Transverse colon (tissue), 4 donors: Measurements from ENCODE around the gene LEMD3. TPM values are rescaled to one million over a fixed set of nuclear protein-coding genes. Genes with fewer than 3 reads are reported as not detected.

ENCODE experiments used
- DNase-seq: peaks from one replicate; pipeline ENCODE4 v3.0.0-alpha.2; 2019
- H3K27ac ChIP-seq, 4 donors: fragments of 200-600 bp; sonication (generic); 2 replicates each; pipeline ENCODE4 v1.5.1; 2016 to 2018; ENCODE audit warnings: inconsistent platforms in 4 of 4
- H3K27me3 ChIP-seq: fragments of 200-600 bp; sonication (generic); 2 replicates; pipeline ENCODE4 v1.5.1; 2017; ENCODE audit warnings: inconsistent platforms
- H3K36me3 ChIP-seq, 4 donors: fragments of 200-600 bp; sonication (generic); 2 replicates each; pipeline ENCODE4 v1.5.1; 2017 to 2019; ENCODE audit warnings: inconsistent platforms in 4 of 4
- H3K4me1 ChIP-seq, 4 donors: fragments of 200-600 bp; sonication (generic); 2 replicates each; pipeline ENCODE4 v1.5.1; 2017 to 2020; ENCODE audit warnings: inconsistent platforms in 4 of 4
- H3K4me3 ChIP-seq, 4 donors: fragments of 200-600 bp; sonication (generic); 1 replicate in 1 of 4; 2 replicates in 3 of 4; pipeline versions ENCODE4 v1.5.1 to v1.6.1; 2017 to 2019; ENCODE audit warnings: inconsistent platforms in 4 of 4
- H3K9me3 ChIP-seq, 2 donors: fragments of 200-600 bp; sonication (generic); 2 replicates each; pipeline ENCODE4 v1.5.1; 2017 to 2019; ENCODE audit warnings: inconsistent platforms in 2 of 2
- CTCF ChIP-seq, 5 experiments: fragments of 200-600 bp in 3 of 5; fragments of 450-650 bp in 2 of 5; sonication (generic) in 3 of 5; IDR thresholded peaks; 1 replicate in 2 of 5; 2 replicates in 3 of 5; pipeline ENCODE4 v1.5.1; 2016 to 2017; ENCODE audit warnings: antibody characterized with exemption in 5 of 5, inconsistent platforms in 3 of 5, mild to moderate bottlenecking in 2 of 5, moderate library complexity in 1 of 5
- EP300 ChIP-seq: sonication (generic); formaldehyde crosslinking; IDR thresholded peaks from one replicate; pipeline ENCODE4 v1.6.1; 2017; ENCODE audit warnings: antibody characterized with exemption, low read depth
- POLR2A ChIP-seq: fragments of 450-650 bp; IDR thresholded peaks from one replicate; pipeline ENCODE4 v1.6.1; 2016; ENCODE audit warnings: antibody characterized with exemption, mild to moderate bottlenecking, moderate library complexity
- POLR2AphosphoS5 ChIP-seq, 3 donors: sonication (generic); formaldehyde crosslinking; IDR thresholded peaks; one replicate each; pipeline ENCODE4 v1.6.1; 2016; ENCODE audit warnings: antibody characterized with exemption in 3 of 3
- WGBS, 2 donors: methylation state at CpG; one replicate each; pipeline ENCODE4 v1.1.5; 2018; ENCODE audit warnings: low coverage in 1 of 2; 5-methylcytosine and 5-hydroxymethylcytosine counted together
- in situ Hi-C, 4 donors: fragments of 200-750 bp; cut with MboI; loops; one replicate each; pipeline versions ENCODE4 v1.15.0 to v1.15.1; 2017; ENCODE audit warnings: low sequenced_read_pairs in 3 of 4, low pct_ligation_motif_present in 1 of 4, low pct_unique_long_range_greater_than_20kb in 1 of 4
- intact Hi-C: fragments of 100-400 bp; cut with DNase I; formaldehyde crosslinking; loops from one replicate; pipeline ENCODE4 v1.15.1; 2023; ENCODE audit warnings: low total_unique reads
- total RNA-seq, 4 donors: library from RNA; depleted of rRNA; stranded (reverse); fragments of >200 nt; gene quantifications; one replicate each; pipeline ENCODE4 v1.1.0, GENCODE V29; 2016

The LEMD3 gene
- total RNA-seq, 4 donors from 2014 or later, result 45.2 to 159 (median 63.0) TPM

GRCh38 chr12:65259501-65259900, 90.1 kb downstream of the LEMD3 start:
- no peak for DNase-seq
- Histone ChIP-seq H3K4me1 (no peaks in the 10 kb centered on the region), H3K27me3 (no peaks in the 10 kb centered on the region), H3K9me3 (no peaks in the 10 kb centered on the region), H3K36me3 (no peaks in the 10 kb centered on the region), H3K4me3 (no peak overlapping the region), H3K27ac (no peak overlapping the region)
- TF ChIP-seq POLR2A, result no peak
- no peak for TF ChIP-seq CTCF (IDR thresholded peaks at IDR 0.05)
- TF ChIP-seq POLR2AphosphoS5 (IDR thresholded peaks at IDR 0.05), result no peak
- TF ChIP-seq EP300, result no peak
- intact Hi-C loops (no loop called here), in situ Hi-C loops (no loop called here)

GRCh38 chr12:65263777-65264176, 94.4 kb downstream of the LEMD3 start:
- Histone ChIP-seq H3K4me3 (no peak overlapping the region), H3K27me3 (no peaks in the 10 kb centered on the region), H3K9me3 (no peaks in the 10 kb centered on the region), H3K4me1 (no peaks in the 10 kb centered on the region), H3K36me3 (no peaks in the 10 kb centered on the region), H3K27ac (no peak overlapping the region)
- no peak for DNase-seq
- no peak for TF ChIP-seq CTCF (IDR thresholded peaks at IDR 0.05)
- TF ChIP-seq POLR2A, result no peak
- TF ChIP-seq POLR2AphosphoS5 (IDR thresholded peaks at IDR 0.05), result no peak
- TF ChIP-seq EP300, result no peak
- in situ Hi-C loops (no loop called here), intact Hi-C loops (no loop called here)
- WGBS, 2 donors, result 83 to 95% methylated on average over 4 of the region's 4 CpGs

- WGBS, 2 donors, result 52 to 66% methylated on average over 3 of the region's 3 CpGs
- in situ Hi-C loops (no loop called here), intact Hi-C loops (no loop called here)
- no peaks in the 10 kb centered on the region for H3K27me3 ChIP-seq
- no peak overlapping the region for H3K27ac ChIP-seq
- TF ChIP-seq EP300, result no peak
- TF ChIP-seq POLR2AphosphoS5 (IDR thresholded peaks at IDR 0.05), result no peak
- no peak for TF ChIP-seq POLR2A
- TF ChIP-seq CTCF (IDR thresholded peaks at IDR 0.05), result no peak
- no peaks in the 10 kb centered on the region for H3K9me3 ChIP-seq
- DNase-seq, result no peak
- no peaks in the 10 kb centered on the region for H3K4me1 ChIP-seq
- H3K4me3 ChIP-seq, result no peak overlapping the region
- no peaks in the 10 kb centered on the region for H3K36me3 ChIP-seq
Measured at GRCh38 chr12:65266408-65266807, 97.0 kb downstream of the LEMD3 start.

- Histone ChIP-seq H3K36me3 (no peaks in the 10 kb centered on the region), H3K9me3 (no peaks in the 10 kb centered on the region), H3K4me1 (no peaks in the 10 kb centered on the region), H3K27ac (no peak overlapping the region), H3K4me3 (no peak overlapping the region), H3K27me3 (no peaks in the 10 kb centered on the region)
- in situ Hi-C loops, result no loop called here
- DNase-seq, result no peak
- intact Hi-C loops, result no loop called here
- 89 to 93% methylated on average over 1 of the region's 1 CpG for WGBS, 2 donors
- no peak for TF ChIP-seq POLR2A
- no peak for TF ChIP-seq CTCF (IDR thresholded peaks at IDR 0.05)
- no peak for TF ChIP-seq EP300
- TF ChIP-seq POLR2AphosphoS5 (IDR thresholded peaks at IDR 0.05), result no peak
Measured at GRCh38 chr12:65269603-65270002, 100.2 kb downstream of the LEMD3 start.
